GM12878 (cell line): Measurements from ENCODE around the gene EYA4. TPM values are rescaled to one million over a fixed set of nuclear protein-coding genes. Genes with fewer than 3 reads are reported as not detected.

ENCODE experiments used
- ATAC-seq: fragments of 200-7000 bp; cut with Tn5 transposase; 3 replicates; pipeline ENCODE4 v1.9.1; 2020; ENCODE audit warnings: mild to moderate bottlenecking, moderate library complexity
- BruUV-seq: library from RNA; stranded (reverse); fragments of 400-500 nt; replicated peaks from 2 replicates; lab custom pipeline; 2021; lab: Mats Ljungman, UMichigan
- CTCF ChIA-PET: fragments of 300-600 bp; sonication (Branson Sonifier 250); formaldehyde crosslinking; extraction: SDS; loops from one replicate; lab custom pipeline; 2021; ENCODE audit warnings: inconsistent platforms; lab: Yijun Ruan, JAX
- POLR2A ChIA-PET: fragments of 350-600 bp; formaldehyde crosslinking; extraction: SDS; loops from one replicate; lab custom pipeline; 2021; ENCODE audit warnings: inconsistent platforms; lab: Charles Lee
- RAD21 ChIA-PET: fragments of 300-600 bp; sonication (Branson Sonifier 250); formaldehyde crosslinking; loops from one replicate; lab custom pipeline; 2023; ENCODE audit warnings: antibody characterized with exemption; ENCODE audit not compliant: unreplicated experiment; lab: Charles Lee
- SMC1A ChIA-PET: fragments of 300-600 bp; sonication (Branson Sonifier 250); formaldehyde crosslinking; loops from one replicate; lab custom pipeline; 2023; ENCODE audit not compliant: unreplicated experiment, uncharacterized antibody; lab: Charles Lee
- DNase-seq: peaks from one replicate; pipeline ENCODE4 v3.0.0-alpha.2; 2011; ENCODE audit warnings: low read depth, low spot score
- FAIRE-seq: peaks from 3 replicates; lab custom pipeline; 2011; peaks lifted over from hg19 to GRCh38; lab: Jason Lieb, UNC
- H2AFZ ChIP-seq: 2 replicates; pipeline ENCODE4 v1.6.0; 2011; ENCODE audit warnings: low read depth, low read length, control low read depth; ENCODE audit not compliant: control insufficient read depth
- H3K27ac ChIP-seq: 2 replicates; pipeline ENCODE4 v1.5.1; 2011; ENCODE audit warnings: control low read depth; ENCODE audit not compliant: control insufficient read depth, insufficient read depth
- H3K27me3 ChIP-seq, 2 experiments: replicated peaks in 1 of 2; 2 replicates each; pipeline versions ENCODE4 v1.6.0 to v1.6.1; 2011; ENCODE audit warnings: low read length in 1 of 2; ENCODE audit not compliant: control insufficient read depth in 2 of 2, insufficient read depth in 2 of 2
- H3K36me3 ChIP-seq, 2 experiments: 2 replicates each; pipeline ENCODE4 v1.5.1; 2011; ENCODE audit warnings: low read length in 1 of 2; ENCODE audit not compliant: control insufficient read depth in 2 of 2, insufficient read depth in 2 of 2
- H3K4me1 ChIP-seq: 2 replicates; pipeline ENCODE4 v1.6.1; 2011; ENCODE audit warnings: mild to moderate bottlenecking, low read length, moderate library complexity, mixed read lengths; ENCODE audit not compliant: control insufficient read depth, insufficient read depth
- H3K4me2 ChIP-seq: 2 replicates; pipeline ENCODE4 v1.6.0; 2011; ENCODE audit warnings: control low read depth; ENCODE audit not compliant: control insufficient read depth, insufficient read depth
- H3K4me3 ChIP-seq: fragments of 200-600 bp; sonication (generic); 2 replicates; pipeline ENCODE4 v1.5.1; 2016
- H3K79me2 ChIP-seq: 2 replicates; pipeline ENCODE4 v1.6.0; 2011; ENCODE audit warnings: low read length; ENCODE audit not compliant: control insufficient read depth, insufficient read depth
- H3K9ac ChIP-seq: 2 replicates; pipeline ENCODE4 v1.8.0; 2011; ENCODE audit warnings: low read length, control low read depth, mixed read lengths; ENCODE audit not compliant: control insufficient read depth, insufficient read depth
- H3K9me3 ChIP-seq: replicated peaks from 3 replicates; pipeline ENCODE4 v1.5.1; 2011; ENCODE audit warnings: mild to moderate bottlenecking, low read length; ENCODE audit not compliant: control insufficient read depth, insufficient read depth
- H4K20me1 ChIP-seq: 2 replicates; pipeline ENCODE4 v1.6.0; 2011; ENCODE audit not compliant: control insufficient read depth, insufficient read depth
- GATAD2B ChIP-seq: fragments of 450-650 bp; conservative IDR thresholded peaks from 2 replicates; pipeline ENCODE4 v1.6.1; 2017; ENCODE audit warnings: low read depth, mild to moderate bottlenecking, moderate library complexity
- KLF5 ChIP-seq: fragments of 450-650 bp; IDR thresholded peaks from 2 replicates; pipeline ENCODE4 v1.6.1; 2014; ENCODE audit warnings: mild to moderate bottlenecking; ENCODE audit not compliant: partially characterized antibody
- MTA2 ChIP-seq: fragments of 450-650 bp; IDR thresholded peaks from 2 replicates; pipeline ENCODE4 v1.6.1; 2016; ENCODE audit warnings: low read depth, mild to moderate bottlenecking, moderate library complexity
- RAD51 ChIP-seq: fragments of 450-650 bp; IDR thresholded peaks from 2 replicates; pipeline ENCODE4 v1.6.1; 2016; ENCODE audit warnings: moderate library complexity, mild to moderate bottlenecking, inconsistent platforms
- RBBP5 ChIP-seq: fragments of 200-600 bp; sonication (generic); conservative IDR thresholded peaks from 2 replicates; pipeline ENCODE4 v1.6.1; 2016
- TARDBP ChIP-seq: IDR thresholded peaks from 2 replicates; pipeline ENCODE4 v1.6.1; 2016; ENCODE audit warnings: borderline replicate concordance
- WGBS: methylation state at CpG from one replicate; pipeline ENCODE4 v1.1.6; 2016; ENCODE audit warnings: low lambda C conversion rate; ENCODE audit not compliant: insufficient replicate concordance, insufficient coverage; ENCODE audit errors: missing lambda C conversion rate; 5-methylcytosine and 5-hydroxymethylcytosine counted together
- in situ Hi-C: fragments of 300-500 bp; cut with MboI; formaldehyde crosslinking; loops from 9 replicates; pipeline ENCODE4 v1.14.3; 2018; ENCODE audit warnings: mixed read lengths
- intact Hi-C: fragments of 100-400 bp; cut with micrococcal nuclease; formaldehyde crosslinking; loops from one replicate; pipeline ENCODE4 v1.14.2; 2022; ENCODE audit not compliant: unreplicated experiment
- polyA plus RNA-seq, 11 experiments: library from polyadenylated mRNA; depleted of rRNA in 4 of 11; unstranded in 6 of 11; stranded (reverse) in 5 of 11; fragments of >200 nt; fragmentation: Nextera tagmentation in 4 of 11; fragmentation: Illumina TruSeq in 1 of 11; extraction: Ambion mirVana in 4 of 11; extraction: Trizol in 1 of 11; gene quantifications; 1 replicate in 1 of 11; 2 replicates in 10 of 11; pipeline versions ENCODE4 v1.2.1 to v1.2.3, GENCODE V29; 2011 to 2016; ENCODE audit warnings: inconsistent platforms in 2 of 11, missing spikeins in 2 of 11, low read depth in 1 of 11
- total RNA-seq, 4 experiments: library from RNA; depleted of rRNA in 3 of 4; stranded (reverse); fragments of >200 nt in 3 of 4; fragmentation: Illumina TruSeq in 1 of 4; extraction: Trizol in 1 of 4; gene quantifications; 2 replicates each; pipeline versions ENCODE4 v1.2.1 to v1.2.3, GENCODE V29; 2013 to 2021
- TF ChIP-seq, protein P1 (sequence below): fragments of 450-650 bp; IDR thresholded peaks from 2 replicates; pipeline ENCODE4 v1.6.1; 2017; ENCODE audit warnings: mild to moderate bottlenecking, moderate library complexity
- TF ChIP-seq, protein P2 (sequence below): IDR thresholded peaks from 2 replicates; pipeline ENCODE4 v1.6.1; 2012; ENCODE audit warnings: low read depth, low read length, improper control_type of control experiment
- TF ChIP-seq, protein P3 (sequence below): IDR thresholded peaks from 2 replicates; pipeline ENCODE4 v1.6.1; 2012; ENCODE audit warnings: mild to moderate bottlenecking, low read depth, low read length

The EYA4 gene
- total and polyA plus RNA-seq, 10 of the 15 experiments (the other 5 are each of a cell fraction or from before 2014, with no cell fraction given) = 0.02 TPM; not detected in 9

DNA sequence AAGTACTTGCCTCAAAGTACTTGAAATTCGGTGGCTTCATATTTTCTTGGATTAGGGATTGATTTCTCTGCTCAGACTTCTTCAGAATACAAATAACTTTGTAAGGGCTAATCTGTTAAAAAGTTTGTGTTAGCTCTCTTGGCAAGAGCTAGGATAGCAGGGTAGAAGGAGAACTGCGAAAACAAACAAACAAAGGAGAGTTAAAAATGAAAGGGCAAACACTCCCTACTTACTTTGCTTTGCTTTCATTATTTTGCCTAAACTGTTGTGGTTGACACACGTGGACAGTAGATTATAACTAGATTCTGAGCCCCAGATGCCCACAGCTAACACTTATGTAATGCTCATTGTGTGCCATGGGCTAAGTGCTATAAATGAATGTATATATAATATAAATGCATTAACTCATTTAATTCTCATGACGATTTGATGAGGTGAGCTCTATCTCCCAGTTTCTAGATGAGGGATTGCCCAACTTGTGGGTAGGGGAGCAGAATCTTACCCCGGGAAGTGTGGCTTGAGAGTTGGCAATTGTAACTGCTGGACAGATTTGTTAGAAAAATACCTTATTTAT lies 48.7 kb downstream of the EYA4 start (continued):
- TF ChIP-seq, protein P1, sequence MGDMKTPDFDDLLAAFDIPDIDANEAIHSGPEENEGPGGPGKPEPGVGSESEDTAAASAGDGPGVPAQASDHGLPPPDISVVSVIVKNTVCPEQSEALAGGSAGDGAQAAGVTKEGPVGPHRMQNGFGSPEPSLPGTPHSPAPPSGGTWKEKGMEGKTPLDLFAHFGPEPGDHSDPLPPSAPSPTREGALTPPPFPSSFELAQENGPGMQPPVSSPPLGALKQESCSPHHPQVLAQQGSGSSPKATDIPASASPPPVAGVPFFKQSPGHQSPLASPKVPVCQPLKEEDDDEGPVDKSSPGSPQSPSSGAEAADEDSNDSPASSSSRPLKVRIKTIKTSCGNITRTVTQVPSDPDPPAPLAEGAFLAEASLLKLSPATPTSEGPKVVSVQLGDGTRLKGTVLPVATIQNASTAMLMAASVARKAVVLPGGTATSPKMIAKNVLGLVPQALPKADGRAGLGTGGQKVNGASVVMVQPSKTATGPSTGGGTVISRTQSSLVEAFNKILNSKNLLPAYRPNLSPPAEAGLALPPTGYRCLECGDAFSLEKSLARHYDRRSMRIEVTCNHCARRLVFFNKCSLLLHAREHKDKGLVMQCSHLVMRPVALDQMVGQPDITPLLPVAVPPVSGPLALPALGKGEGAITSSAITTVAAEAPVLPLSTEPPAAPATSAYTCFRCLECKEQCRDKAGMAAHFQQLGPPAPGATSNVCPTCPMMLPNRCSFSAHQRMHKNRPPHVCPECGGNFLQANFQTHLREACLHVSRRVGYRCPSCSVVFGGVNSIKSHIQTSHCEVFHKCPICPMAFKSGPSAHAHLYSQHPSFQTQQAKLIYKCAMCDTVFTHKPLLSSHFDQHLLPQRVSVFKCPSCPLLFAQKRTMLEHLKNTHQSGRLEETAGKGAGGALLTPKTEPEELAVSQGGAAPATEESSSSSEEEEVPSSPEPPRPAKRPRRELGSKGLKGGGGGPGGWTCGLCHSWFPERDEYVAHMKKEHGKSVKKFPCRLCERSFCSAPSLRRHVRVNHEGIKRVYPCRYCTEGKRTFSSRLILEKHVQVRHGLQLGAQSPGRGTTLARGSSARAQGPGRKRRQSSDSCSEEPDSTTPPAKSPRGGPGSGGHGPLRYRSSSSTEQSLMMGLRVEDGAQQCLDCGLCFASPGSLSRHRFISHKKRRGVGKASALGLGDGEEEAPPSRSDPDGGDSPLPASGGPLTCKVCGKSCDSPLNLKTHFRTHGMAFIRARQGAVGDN = no peak
- TF ChIP-seq KLF5 = no peak
- no peak for TF ChIP-seq GATAD2B
- TF ChIP-seq MTA2 = no peak
- TF ChIP-seq RAD51 = no peak

DNA sequence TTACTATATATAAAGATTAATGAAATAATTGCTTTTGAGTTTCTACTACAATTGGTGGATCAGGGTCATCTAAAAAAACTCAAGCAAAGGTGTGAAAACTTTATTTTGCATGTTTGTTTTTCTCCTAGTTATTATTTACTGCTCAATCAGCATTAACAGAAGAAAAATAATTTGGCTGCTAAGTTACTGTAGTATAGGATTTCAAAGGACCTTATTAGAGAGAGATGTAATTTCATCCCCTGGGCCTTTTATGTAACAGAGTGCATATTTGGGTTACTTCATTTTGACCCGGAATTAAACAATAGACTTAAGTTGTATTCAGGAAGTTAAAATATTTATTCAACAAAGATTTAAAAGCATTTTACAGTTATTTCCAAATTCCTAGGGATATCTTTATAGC lies 49.8 kb downstream of the EYA4 start:
- SMC1A ChIA-PET = no interaction called here
- no peak for FAIRE-seq

More for the DNA sequence above, 49.8 kb downstream of the EYA4 start:
- Histone ChIP-seq H3K27me3 (no peaks in the 10 kb centered on the region), H3K4me2 (no peak overlapping the region), H3K36me3 (no peaks in the 10 kb centered on the region), H3K4me3 (no peak overlapping the region), H3K79me2 (no peaks in the 10 kb centered on the region), H2AFZ (no peak overlapping the region), H3K27ac (no peak overlapping the region), H3K9ac (no peak overlapping the region), H4K20me1 (no peaks in the 10 kb centered on the region), H3K4me1 (no peaks in the 10 kb centered on the region), H3K9me3 (no peaks in the 10 kb centered on the region)
- RAD21 ChIA-PET = no interaction called here
- no peak for TF ChIP-seq TARDBP
- TF ChIP-seq, protein P2, sequence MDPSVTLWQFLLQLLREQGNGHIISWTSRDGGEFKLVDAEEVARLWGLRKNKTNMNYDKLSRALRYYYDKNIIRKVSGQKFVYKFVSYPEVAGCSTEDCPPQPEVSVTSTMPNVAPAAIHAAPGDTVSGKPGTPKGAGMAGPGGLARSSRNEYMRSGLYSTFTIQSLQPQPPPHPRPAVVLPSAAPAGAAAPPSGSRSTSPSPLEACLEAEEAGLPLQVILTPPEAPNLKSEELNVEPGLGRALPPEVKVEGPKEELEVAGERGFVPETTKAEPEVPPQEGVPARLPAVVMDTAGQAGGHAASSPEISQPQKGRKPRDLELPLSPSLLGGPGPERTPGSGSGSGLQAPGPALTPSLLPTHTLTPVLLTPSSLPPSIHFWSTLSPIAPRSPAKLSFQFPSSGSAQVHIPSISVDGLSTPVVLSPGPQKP = no peak
- TF ChIP-seq RBBP5 = no peak
- TF ChIP-seq, protein P3, sequence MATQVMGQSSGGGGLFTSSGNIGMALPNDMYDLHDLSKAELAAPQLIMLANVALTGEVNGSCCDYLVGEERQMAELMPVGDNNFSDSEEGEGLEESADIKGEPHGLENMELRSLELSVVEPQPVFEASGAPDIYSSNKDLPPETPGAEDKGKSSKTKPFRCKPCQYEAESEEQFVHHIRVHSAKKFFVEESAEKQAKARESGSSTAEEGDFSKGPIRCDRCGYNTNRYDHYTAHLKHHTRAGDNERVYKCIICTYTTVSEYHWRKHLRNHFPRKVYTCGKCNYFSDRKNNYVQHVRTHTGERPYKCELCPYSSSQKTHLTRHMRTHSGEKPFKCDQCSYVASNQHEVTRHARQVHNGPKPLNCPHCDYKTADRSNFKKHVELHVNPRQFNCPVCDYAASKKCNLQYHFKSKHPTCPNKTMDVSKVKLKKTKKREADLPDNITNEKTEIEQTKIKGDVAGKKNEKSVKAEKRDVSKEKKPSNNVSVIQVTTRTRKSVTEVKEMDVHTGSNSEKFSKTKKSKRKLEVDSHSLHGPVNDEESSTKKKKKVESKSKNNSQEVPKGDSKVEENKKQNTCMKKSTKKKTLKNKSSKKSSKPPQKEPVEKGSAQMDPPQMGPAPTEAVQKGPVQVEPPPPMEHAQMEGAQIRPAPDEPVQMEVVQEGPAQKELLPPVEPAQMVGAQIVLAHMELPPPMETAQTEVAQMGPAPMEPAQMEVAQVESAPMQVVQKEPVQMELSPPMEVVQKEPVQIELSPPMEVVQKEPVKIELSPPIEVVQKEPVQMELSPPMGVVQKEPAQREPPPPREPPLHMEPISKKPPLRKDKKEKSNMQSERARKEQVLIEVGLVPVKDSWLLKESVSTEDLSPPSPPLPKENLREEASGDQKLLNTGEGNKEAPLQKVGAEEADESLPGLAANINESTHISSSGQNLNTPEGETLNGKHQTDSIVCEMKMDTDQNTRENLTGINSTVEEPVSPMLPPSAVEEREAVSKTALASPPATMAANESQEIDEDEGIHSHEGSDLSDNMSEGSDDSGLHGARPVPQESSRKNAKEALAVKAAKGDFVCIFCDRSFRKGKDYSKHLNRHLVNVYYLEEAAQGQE = no peak
- POLR2A ChIA-PET = no interaction called here
- BruUV-seq = no TSS peak
- ATAC-seq (no peak), DNase-seq (no peak)
- in situ Hi-C loops (no loop called here), intact Hi-C loops (no loop called here)
- WGBS = 33% methylated on average over 1 of the region's 1 CpG
- CTCF ChIA-PET = interaction anchor here (0.9 kb wide), 1 partner anchor 11 kb away, joined by 3 read pairs; no protein-coding TSS in a partner anchor
